Gastroesophageal sphincter (tissue), 4 donors: ENCODE data around the gene CSNK1G1. TPM values are rescaled to one million over a fixed set of nuclear protein-coding genes. Genes with fewer than 3 reads are reported as not detected.
"Not testable (repeated sequence)": the region's sequence is repeated elsewhere in the genome, so short reads cannot be mapped to it uniquely, and the experiment has no call there.

Experiments
- ATAC-seq: fragments of 150-250 bp; one replicate; pipeline ENCODE4 v1.9.1; 2016; ENCODE audit warnings: mild to moderate bottlenecking, moderate library complexity
- H3K27ac ChIP-seq, 4 donors: fragments of 200-600 bp; sonication (generic) in 3 of 4; 1 replicate in 3 of 4; 2 replicates in 1 of 4; pipeline ENCODE4 v1.5.1; 2016 to 2019
- H3K27me3 ChIP-seq: fragments of 200-600 bp; sonication (generic); one replicate; pipeline ENCODE4 v1.5.1; 2019
- H3K36me3 ChIP-seq, 2 donors: fragments of 200-600 bp; sonication (generic); one replicate each; pipeline ENCODE4 v1.5.1; 2019; ENCODE audit warnings: control low read depth in 1 of 2
- H3K4me1 ChIP-seq, 3 donors: fragments of 200-600 bp; sonication (generic); 1 replicate in 2 of 3; 2 replicates in 1 of 3; pipeline ENCODE4 v1.5.1; 2016 to 2019; ENCODE audit warnings: control low read depth in 2 of 3
- H3K4me3 ChIP-seq, 2 donors: fragments of 200-600 bp; sonication (generic); one replicate each; pipeline ENCODE4 v1.5.1; 2019; ENCODE audit warnings: mild to moderate bottlenecking in 1 of 2, moderate library complexity in 1 of 2
- H3K9me3 ChIP-seq, 3 donors: fragments of 200-600 bp; sonication (generic); one replicate each; pipeline ENCODE4 v1.5.1; 2017 to 2019; ENCODE audit warnings: control low read depth in 2 of 3
- EP300 ChIP-seq: sonication (generic); formaldehyde crosslinking; IDR thresholded peaks from one replicate; pipeline ENCODE4 v1.6.1; 2017; ENCODE audit warnings: antibody characterized with exemption, mild to moderate bottlenecking
- POLR2A ChIP-seq, 2 donors: fragments of 450-650 bp; IDR thresholded peaks; one replicate each; pipeline ENCODE4 v1.6.1; 2017; ENCODE audit warnings: antibody characterized with exemption in 2 of 2, mild to moderate bottlenecking in 2 of 2, moderate library complexity in 1 of 2
- POLR2AphosphoS5 ChIP-seq: sonication (generic); formaldehyde crosslinking; IDR thresholded peaks from one replicate; pipeline ENCODE4 v1.6.1; 2017; ENCODE audit warnings: antibody characterized with exemption
- whole genome bisulfite sequencing, 2 donors: methylation state at CpG; one replicate each; pipeline ENCODE4 v1.1.5; 2018; ENCODE audit warnings: low coverage in 1 of 2; 5-methylcytosine and 5-hydroxymethylcytosine counted together
- total RNA-seq, 4 donors: library from RNA; depleted of rRNA; stranded (reverse); fragments of >200 nt; gene quantifications; one replicate each; pipeline ENCODE4 v1.1.0, GENCODE V29; 2016
- TF ChIP-seq, protein P1 (sequence below), 4 experiments: fragments of 200-600 bp in 2 of 4; fragments of 450-650 bp in 2 of 4; sonication (generic) in 1 of 4; IDR thresholded peaks; one replicate each; pipeline ENCODE4 v1.5.1; 2017 to 2019; ENCODE audit warnings: antibody characterized with exemption in 4 of 4, mild to moderate bottlenecking in 2 of 4, moderate library complexity in 2 of 4

The CSNK1G1 gene
- total RNA-seq, 4 donors from 2014 or later = 9.2 to 67.0 (median 11.9) TPM

DNA sequence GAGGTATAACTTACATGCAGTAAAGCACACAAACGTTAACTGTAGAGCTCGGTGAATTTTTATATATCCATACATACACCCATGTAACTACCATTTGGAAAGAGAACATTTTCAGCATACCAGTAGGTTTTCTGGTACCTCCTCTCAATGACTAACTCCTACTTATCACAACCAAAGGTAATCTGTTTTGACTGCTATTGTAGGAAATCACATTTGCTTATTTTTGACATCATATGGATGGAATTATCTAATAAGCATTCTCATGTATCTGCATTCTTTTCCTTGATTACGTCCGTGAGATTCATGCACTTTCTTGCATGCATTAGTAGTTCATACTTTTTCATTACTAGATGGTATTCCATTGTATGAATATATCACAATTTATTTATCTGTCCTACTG lies 76.8 kb downstream of the CSNK1G1 start:
- Histone ChIP-seq H3K27ac (no peak overlapping the region), H3K27me3 (no peaks in the 10 kb centered on the region), H3K9me3 (no peaks in the 10 kb centered on the region), H3K4me1 (peaks cover 0 to 8% (median 0%) of the 10 kb centered on the region in 3 donors), H3K4me3 (no peak overlapping the region), H3K36me3 (no peaks in the 10 kb centered on the region)
- 86 to 94% methylated on average over 4 of the region's 4 CpGs for WGBS, 2 donors
- ATAC-seq = no peak
- TF ChIP-seq, protein P1, sequence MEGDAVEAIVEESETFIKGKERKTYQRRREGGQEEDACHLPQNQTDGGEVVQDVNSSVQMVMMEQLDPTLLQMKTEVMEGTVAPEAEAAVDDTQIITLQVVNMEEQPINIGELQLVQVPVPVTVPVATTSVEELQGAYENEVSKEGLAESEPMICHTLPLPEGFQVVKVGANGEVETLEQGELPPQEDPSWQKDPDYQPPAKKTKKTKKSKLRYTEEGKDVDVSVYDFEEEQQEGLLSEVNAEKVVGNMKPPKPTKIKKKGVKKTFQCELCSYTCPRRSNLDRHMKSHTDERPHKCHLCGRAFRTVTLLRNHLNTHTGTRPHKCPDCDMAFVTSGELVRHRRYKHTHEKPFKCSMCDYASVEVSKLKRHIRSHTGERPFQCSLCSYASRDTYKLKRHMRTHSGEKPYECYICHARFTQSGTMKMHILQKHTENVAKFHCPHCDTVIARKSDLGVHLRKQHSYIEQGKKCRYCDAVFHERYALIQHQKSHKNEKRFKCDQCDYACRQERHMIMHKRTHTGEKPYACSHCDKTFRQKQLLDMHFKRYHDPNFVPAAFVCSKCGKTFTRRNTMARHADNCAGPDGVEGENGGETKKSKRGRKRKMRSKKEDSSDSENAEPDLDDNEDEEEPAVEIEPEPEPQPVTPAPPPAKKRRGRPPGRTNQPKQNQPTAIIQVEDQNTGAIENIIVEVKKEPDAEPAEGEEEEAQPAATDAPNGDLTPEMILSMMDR (IDR thresholded peaks at IDR 0.05) = no peak
- no peak for TF ChIP-seq POLR2A (IDR thresholded peaks at IDR 0.05)
- no peak for TF ChIP-seq POLR2AphosphoS5
- TF ChIP-seq EP300 = no peak

DNA sequence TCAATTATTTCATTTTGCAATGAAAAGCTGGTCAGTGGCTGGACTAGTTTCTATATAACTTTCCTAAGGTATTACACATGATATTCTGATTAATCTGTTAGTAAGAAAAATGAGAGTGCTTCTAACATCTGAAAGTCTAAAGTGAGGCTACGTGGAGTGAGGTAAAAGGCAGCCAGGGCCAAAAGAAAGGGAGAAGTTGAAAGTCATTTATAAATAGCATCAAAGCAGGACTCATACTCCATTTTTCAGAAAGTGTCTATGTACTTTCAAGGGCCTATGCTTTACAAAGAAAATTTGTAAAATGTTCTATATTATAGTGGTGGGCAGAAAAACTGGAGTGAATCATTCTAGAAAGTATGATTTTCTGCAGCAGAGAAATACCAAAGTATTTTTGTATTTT lies 80.0 kb downstream of the CSNK1G1 start:
- ATAC-seq = no peak
- H3K4me3 ChIP-seq = no peak overlapping the region
- no peaks in the 10 kb centered on the region for H3K27me3 ChIP-seq
- H3K27ac ChIP-seq = no peak overlapping the region
- H3K36me3 ChIP-seq = no peaks in the 10 kb centered on the region
- H3K4me1 ChIP-seq = peaks cover 0 to 9% (median 0%) of the 10 kb centered on the region in 3 donors
- 37 to 58% methylated on average over 1 of the region's 1 CpG for WGBS, 2 donors
- TF ChIP-seq POLR2AphosphoS5 (no peak), POLR2A (IDR thresholded peaks at IDR 0.05) (no peak), EP300 (no peak)
- TF ChIP-seq, protein P1 (IDR thresholded peaks at IDR 0.05) = no peak
- H3K9me3 ChIP-seq = no peaks in the 10 kb centered on the region

DNA sequence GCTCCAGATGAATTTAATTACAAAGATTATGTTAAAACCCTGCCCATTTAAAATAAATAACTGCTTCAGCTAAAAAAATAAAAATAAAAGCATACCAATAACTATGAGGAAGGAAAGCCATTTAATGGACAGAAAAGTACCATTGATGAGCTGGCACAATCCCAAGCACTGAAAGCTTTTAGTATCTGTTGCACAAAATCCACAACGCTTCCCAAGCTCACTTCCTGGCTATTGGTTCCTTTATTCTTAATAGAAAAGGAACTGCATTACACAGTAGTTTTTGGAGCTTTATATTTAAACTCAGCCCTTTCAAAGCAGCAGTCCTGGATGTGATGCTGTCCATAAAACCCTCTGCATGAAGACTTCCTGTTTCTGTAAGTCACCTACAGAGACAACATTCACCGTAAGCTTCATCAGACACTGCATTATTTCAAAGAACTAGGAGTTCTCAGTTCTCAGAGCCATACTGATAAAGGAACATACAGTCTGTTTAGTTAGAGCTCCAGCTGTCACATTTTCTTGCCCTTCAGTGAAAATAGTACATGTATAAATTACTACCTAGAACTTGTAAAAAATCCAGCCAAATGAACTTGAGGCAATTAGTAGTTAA lies 81.5 kb downstream of the CSNK1G1 start:
- Histone ChIP-seq H3K9me3 (no peaks in the 10 kb centered on the region), H3K4me1 (peaks cover 0 to 9% (median 0%) of the 10 kb centered on the region in 3 donors), H3K27ac (no peak overlapping the region), H3K4me3 (no peak overlapping the region), H3K27me3 (no peaks in the 10 kb centered on the region), H3K36me3 (no peaks in the 10 kb centered on the region)
- 61 to 72% methylated on average over 2 of the region's 2 CpGs for WGBS, 2 donors
- no peak for ATAC-seq
- TF ChIP-seq POLR2AphosphoS5 = no peak
- TF ChIP-seq POLR2A (IDR thresholded peaks at IDR 0.05) = no peak
- TF ChIP-seq, protein P1 (IDR thresholded peaks at IDR 0.05) = no peak
- TF ChIP-seq EP300 = no peak

DNA sequence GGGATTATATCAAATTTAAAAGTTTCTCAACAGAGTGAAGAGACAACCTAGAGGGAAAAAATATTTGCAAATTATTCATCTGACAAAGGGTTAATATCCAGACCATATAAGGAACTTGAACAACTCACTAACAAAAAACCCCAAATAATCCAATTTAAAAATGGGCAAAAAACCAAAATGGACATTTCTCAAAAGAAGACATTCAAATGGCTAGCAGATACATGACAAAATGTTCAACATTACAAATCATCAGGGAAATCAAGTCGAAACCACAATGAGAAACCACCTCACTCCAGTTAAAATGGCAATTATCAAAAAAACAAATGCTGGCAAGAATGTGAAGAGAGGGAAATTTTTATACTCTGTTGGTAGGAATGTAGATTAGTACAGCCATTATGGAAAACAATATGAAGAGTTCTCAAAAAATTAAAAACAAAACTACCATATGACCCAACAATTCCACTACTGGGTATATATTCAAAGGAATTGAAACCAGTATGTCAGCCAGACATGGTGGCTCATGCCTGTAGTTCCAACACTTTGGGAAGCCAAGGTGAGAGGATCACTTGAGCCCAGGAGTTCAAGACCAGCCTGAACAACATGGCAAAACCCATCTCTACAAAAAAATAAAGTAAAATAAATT lies 88.5 kb downstream of the CSNK1G1 start:
- TF ChIP-seq POLR2A (IDR thresholded peaks at IDR 0.05) (no peak), POLR2AphosphoS5 (no peak), EP300 (no peak)
- TF ChIP-seq, protein P1 (IDR thresholded peaks at IDR 0.05) = no peak
- no peaks in the 10 kb centered on the region for H3K36me3 ChIP-seq
- no peak overlapping the region for H3K4me3 ChIP-seq
- no peak for ATAC-seq
- WGBS, 2 donors = 67 to 88% methylated on average over 1 of the region's 1 CpG
- no peaks in the 10 kb centered on the region for H3K27me3 ChIP-seq
- no peak overlapping the region for H3K27ac ChIP-seq
- H3K9me3 ChIP-seq = no peaks in the 10 kb centered on the region
- H3K4me1 ChIP-seq = no peaks in the 10 kb centered on the region

DNA sequence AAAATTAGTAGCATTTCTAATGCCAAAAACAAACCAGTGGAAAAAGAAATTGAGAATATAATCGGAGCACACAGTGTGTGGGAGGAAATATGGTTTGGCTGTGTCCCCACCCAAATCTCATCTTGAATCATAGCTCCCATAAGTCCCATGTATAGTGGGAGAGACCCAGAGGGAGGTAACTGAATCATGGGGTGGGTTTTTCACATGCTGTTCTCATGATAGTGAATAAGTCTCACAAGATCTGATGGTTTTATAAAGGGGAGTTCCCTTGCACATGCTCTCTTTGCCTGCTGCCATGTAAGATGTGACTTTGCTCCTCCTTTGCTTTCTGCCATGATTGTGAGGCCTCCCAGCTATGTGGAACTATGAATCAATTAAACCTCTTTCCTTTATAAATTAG lies 90.8 kb downstream of the CSNK1G1 start:
- not testable (repeated sequence) for H3K27me3 ChIP-seq, ATAC-seq, H3K36me3 ChIP-seq, H3K27ac ChIP-seq, H3K4me3 ChIP-seq, H3K4me1 ChIP-seq, H3K9me3 ChIP-seq
- WGBS, 2 donors = 50 to 86% methylated on average over 1 of the region's 1 CpG
